Bronchial epithelial cell (primary cell): ENCODE measurements around the gene KRT17. TPM values are rescaled to one million over a fixed set of nuclear protein-coding genes. Genes with fewer than 3 reads are reported as not detected.
"Not testable (repeated sequence)": the region's sequence is repeated elsewhere in the genome, so short reads cannot be mapped to it uniquely, and the experiment has no call there.

Source experiments
- DNase-seq: peaks from one replicate; pipeline ENCODE4 v3.0.0-alpha.2; 2010; ENCODE audit warnings: low read depth
- FAIRE-seq: peaks from 2 replicates; lab custom pipeline; 2011; peaks lifted over from hg19 to GRCh38; lab: Jason Lieb, UNC
- H3K27me3 ChIP-seq: 2 replicates; pipeline ENCODE4 v1.5.1; 2011; ENCODE audit warnings: low read length; ENCODE audit not compliant: control insufficient read depth, insufficient read depth
- H3K36me3 ChIP-seq: 2 replicates; pipeline ENCODE4 v1.5.1; 2011; ENCODE audit warnings: low read length; ENCODE audit not compliant: control insufficient read depth, insufficient read depth
- H3K4me3 ChIP-seq: 2 replicates; pipeline ENCODE4 v1.5.1; 2011; ENCODE audit warnings: mild to moderate bottlenecking, low read depth, low read length, control low read depth
- total RNA-seq: library from RNA; depleted of rRNA; stranded (reverse); fragments of >200 nt; gene quantifications from 2 replicates; pipeline ENCODE4 v1.2.1, GENCODE V29; 2014
- TF ChIP-seq, protein P1 (sequence below): IDR thresholded peaks from 2 replicates; pipeline ENCODE4 v1.5.1; 2011; ENCODE audit warnings: mild to moderate bottlenecking, moderate library complexity, low read length, control low read depth, inconsistent platforms; ENCODE audit not compliant: insufficient read depth, severe bottlenecking

The KRT17 gene
- total RNA-seq, 1 donor from 2014 or later, result 30,463 TPM

DNA sequence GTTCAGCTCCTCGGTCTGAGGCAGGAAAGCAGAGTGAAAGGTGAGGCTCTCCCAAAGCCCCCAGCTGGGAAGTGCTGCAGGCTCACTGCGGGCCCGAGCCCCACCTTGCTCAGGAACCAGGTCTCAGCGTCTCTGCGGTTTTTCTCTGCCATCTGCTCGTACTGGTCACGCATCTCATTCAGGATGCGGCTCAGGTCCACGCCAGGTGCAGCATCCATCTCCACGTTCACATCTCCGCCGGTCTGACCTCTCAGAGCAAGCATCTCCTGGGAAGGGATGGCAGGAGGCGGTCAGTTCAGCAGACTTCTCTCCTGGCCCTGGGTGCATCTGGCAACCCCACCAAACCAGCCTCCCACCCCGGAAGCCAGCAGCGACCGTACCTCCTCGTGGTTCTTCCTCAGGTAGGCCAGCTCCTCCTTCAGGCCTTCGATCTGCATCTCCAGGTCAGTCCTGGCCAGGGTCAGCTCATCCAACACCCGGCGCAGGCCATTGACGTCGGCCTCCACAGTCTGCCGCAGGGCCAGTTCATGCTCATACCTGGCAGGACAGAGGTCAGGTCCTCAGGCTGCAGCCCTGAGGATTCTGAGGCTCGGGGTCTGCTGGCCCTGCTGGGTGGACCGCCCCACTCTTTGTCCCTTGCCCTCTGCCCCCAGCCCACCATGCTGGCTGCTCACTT lies 13.3 kb downstream of the KRT17 start:
- Histone ChIP-seq H3K36me3 (peaks cover 5% of the 10 kb centered on the region), H3K27me3 (no peaks in the 10 kb centered on the region), H3K4me3 (peak overlapping the region; percentile 18)
- no peak for DNase-seq
- TF ChIP-seq, protein P1, sequence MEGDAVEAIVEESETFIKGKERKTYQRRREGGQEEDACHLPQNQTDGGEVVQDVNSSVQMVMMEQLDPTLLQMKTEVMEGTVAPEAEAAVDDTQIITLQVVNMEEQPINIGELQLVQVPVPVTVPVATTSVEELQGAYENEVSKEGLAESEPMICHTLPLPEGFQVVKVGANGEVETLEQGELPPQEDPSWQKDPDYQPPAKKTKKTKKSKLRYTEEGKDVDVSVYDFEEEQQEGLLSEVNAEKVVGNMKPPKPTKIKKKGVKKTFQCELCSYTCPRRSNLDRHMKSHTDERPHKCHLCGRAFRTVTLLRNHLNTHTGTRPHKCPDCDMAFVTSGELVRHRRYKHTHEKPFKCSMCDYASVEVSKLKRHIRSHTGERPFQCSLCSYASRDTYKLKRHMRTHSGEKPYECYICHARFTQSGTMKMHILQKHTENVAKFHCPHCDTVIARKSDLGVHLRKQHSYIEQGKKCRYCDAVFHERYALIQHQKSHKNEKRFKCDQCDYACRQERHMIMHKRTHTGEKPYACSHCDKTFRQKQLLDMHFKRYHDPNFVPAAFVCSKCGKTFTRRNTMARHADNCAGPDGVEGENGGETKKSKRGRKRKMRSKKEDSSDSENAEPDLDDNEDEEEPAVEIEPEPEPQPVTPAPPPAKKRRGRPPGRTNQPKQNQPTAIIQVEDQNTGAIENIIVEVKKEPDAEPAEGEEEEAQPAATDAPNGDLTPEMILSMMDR, result no peak
- no peak for FAIRE-seq

- not testable (repeated sequence) for H3K4me3 ChIP-seq, DNase-seq, H3K27me3 ChIP-seq, H3K36me3 ChIP-seq, FAIRE-seq
- TF ChIP-seq, protein P1, result peak; percentile 29
Measured at GRCh38 chr17:41610061-41610517, 14.3 kb downstream of the KRT17 start.

- H3K27me3 ChIP-seq, DNase-seq, FAIRE-seq: not testable (repeated sequence)
Measured at GRCh38 chr17:41606930-41607329, 17.4 kb downstream of the KRT17 start.

DNA sequence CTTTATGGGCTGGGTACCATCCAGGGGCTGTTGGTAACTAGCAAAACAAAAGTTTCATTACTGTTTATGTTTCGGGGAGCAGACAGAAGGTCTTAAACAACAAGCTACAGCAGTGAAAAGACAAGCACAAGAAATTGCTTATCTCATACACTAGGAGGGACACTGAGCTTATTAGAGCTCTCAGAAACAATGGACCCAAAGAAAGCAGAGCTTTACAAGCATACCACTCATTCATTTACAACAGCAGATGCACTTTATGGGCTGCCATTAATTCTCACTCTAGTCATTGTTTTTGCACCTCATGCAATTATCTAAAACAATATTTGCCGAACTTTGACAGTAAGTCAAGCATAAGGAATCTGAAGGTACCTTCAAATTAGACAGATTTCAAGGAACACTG lies 21.9 kb downstream of the KRT17 start:
- no peaks in the 10 kb centered on the region for H3K27me3 ChIP-seq
- H3K4me3 ChIP-seq, result no peak overlapping the region
- H3K36me3 ChIP-seq, result no peaks in the 10 kb centered on the region
- TF ChIP-seq, protein P1, result no peak
- no peak for FAIRE-seq
- no peak for DNase-seq

More at GRCh38 chr17:41606930-41607329, 17.4 kb downstream of the KRT17 start:
- H3K36me3 ChIP-seq, H3K4me3 ChIP-seq: not testable (repeated sequence)

GRCh38 chr17:41600318-41600717 lies 24.1 kb downstream of the KRT17 start:
- H3K36me3 ChIP-seq, result no peaks in the 10 kb centered on the region
- no peaks in the 10 kb centered on the region for H3K27me3 ChIP-seq
- no peak for DNase-seq
- H3K4me3 ChIP-seq, result no peak overlapping the region
- no peak for FAIRE-seq
- TF ChIP-seq, protein P1, result no peak

- H3K4me3 ChIP-seq, result no peak overlapping the region
- DNase-seq (no peak), FAIRE-seq (no peak)
- TF ChIP-seq, protein P1, result no peak
- H3K27me3 ChIP-seq, result no peaks in the 10 kb centered on the region
- H3K36me3 ChIP-seq, result no peaks in the 10 kb centered on the region
Measured at GRCh38 chr17:41599680-41600079, 24.7 kb downstream of the KRT17 start.
